Liver (tissue), 9 donors: ENCODE data around the gene CHRD. TPM values are rescaled to one million over a fixed set of nuclear protein-coding genes. Genes with fewer than 3 reads are reported as not detected.

Experiments
- DNase-seq: peaks from one replicate; pipeline ENCODE4 v3.0.0-alpha.2; 2017; ENCODE audit warnings: low spot score
- H3K27ac ChIP-seq, 2 donors: one replicate each; pipeline ENCODE4 v1.7.0; 2013; ENCODE audit warnings: inconsistent platforms in 2 of 2, low read length in 2 of 2, control low read depth in 1 of 2, low read depth in 1 of 2, mild to moderate bottlenecking in 1 of 2
- H3K27me3 ChIP-seq, 4 donors: one replicate each; pipeline versions ENCODE4 v1.6.1 to v1.7.0; 2013; ENCODE audit warnings: low read length in 3 of 4, inconsistent platforms in 1 of 4, mild to moderate bottlenecking in 1 of 4, moderate library complexity in 1 of 4; ENCODE audit not compliant: control insufficient read depth in 4 of 4, insufficient read depth in 4 of 4
- H3K36me3 ChIP-seq, 4 donors: one replicate each; pipeline versions ENCODE4 v1.6.1 to v1.7.0; 2013; ENCODE audit warnings: low read length in 3 of 4, mild to moderate bottlenecking in 3 of 4, low read depth in 1 of 4, moderate library complexity in 1 of 4; ENCODE audit not compliant: control insufficient read depth in 4 of 4, insufficient read depth in 3 of 4
- H3K4me1 ChIP-seq, 4 donors: one replicate each; pipeline versions ENCODE4 v1.6.1 to v1.7.0; 2013; ENCODE audit warnings: low read length in 3 of 4, mild to moderate bottlenecking in 3 of 4, moderate library complexity in 1 of 4; ENCODE audit not compliant: control insufficient read depth in 4 of 4, insufficient read depth in 4 of 4
- H3K4me3 ChIP-seq, 3 donors: one replicate each; pipeline versions ENCODE4 v1.6.1 to v1.7.0; 2013; ENCODE audit warnings: low read length in 3 of 3, control low read depth in 1 of 3, low read depth in 1 of 3, mild to moderate bottlenecking in 1 of 3
- H3K9ac ChIP-seq, 2 donors: one replicate each; pipeline ENCODE4 v1.7.0; 2013; ENCODE audit warnings: low read length in 2 of 2, mild to moderate bottlenecking in 2 of 2, moderate library complexity in 2 of 2, control low read depth in 1 of 2, low read depth in 1 of 2
- H3K9me3 ChIP-seq, 4 donors: one replicate each; pipeline versions ENCODE4 v1.6.1 to v1.7.0; 2013; ENCODE audit warnings: low read length in 3 of 4; ENCODE audit not compliant: control insufficient read depth in 4 of 4
- EGR1 ChIP-seq, 2 donors: IDR thresholded peaks; 2 replicates each; pipeline ENCODE4 v1.6.1; 2016 to 2018; ENCODE audit warnings: antibody characterized with exemption in 2 of 2, low read depth in 2 of 2
- FOXA1 ChIP-seq: IDR thresholded peaks from 2 replicates; pipeline ENCODE4 v1.6.1; 2016; ENCODE audit warnings: antibody characterized with exemption
- FOXA2 ChIP-seq: IDR thresholded peaks from 2 replicates; pipeline ENCODE4 v1.6.1; 2016; ENCODE audit warnings: antibody characterized with exemption
- GABPA ChIP-seq, 2 donors: IDR thresholded peaks in 1 of 2; conservative IDR thresholded peaks in 1 of 2; 2 replicates each; pipeline ENCODE4 v1.6.1; 2016; ENCODE audit warnings: antibody characterized with exemption in 2 of 2, mild to moderate bottlenecking in 1 of 2, moderate library complexity in 1 of 2
- HNF4A ChIP-seq, 2 donors: conservative IDR thresholded peaks; 2 replicates each; pipeline ENCODE4 v1.6.1; 2016; ENCODE audit warnings: antibody characterized with exemption in 2 of 2, mild to moderate bottlenecking in 2 of 2
- HNF4G ChIP-seq: IDR thresholded peaks from 2 replicates; pipeline ENCODE4 v1.6.1; 2016; ENCODE audit warnings: antibody characterized with exemption
- JUND ChIP-seq, 2 donors: IDR thresholded peaks; 2 replicates each; pipeline ENCODE4 v1.6.1; 2016; ENCODE audit warnings: antibody characterized with exemption in 2 of 2
- NR2F2 ChIP-seq: IDR thresholded peaks from 2 replicates; pipeline ENCODE4 v1.6.1; 2016; ENCODE audit warnings: antibody characterized with exemption
- RAD21 ChIP-seq, 2 donors: IDR thresholded peaks; 2 replicates each; pipeline ENCODE4 v1.6.1; 2016; ENCODE audit warnings: antibody characterized with exemption in 2 of 2, mild to moderate bottlenecking in 2 of 2
- RXRA ChIP-seq, 2 donors: IDR thresholded peaks; 2 replicates each; pipeline ENCODE4 v1.6.1; 2017 to 2018; ENCODE audit warnings: antibody characterized with exemption in 2 of 2, mild to moderate bottlenecking in 1 of 2
- SP1 ChIP-seq: IDR thresholded peaks from 2 replicates; pipeline ENCODE4 v1.6.1; 2018; ENCODE audit warnings: antibody characterized with exemption, mild to moderate bottlenecking
- TAF1 ChIP-seq: conservative IDR thresholded peaks from 2 replicates; pipeline ENCODE4 v1.6.1; 2016; ENCODE audit warnings: antibody characterized with exemption, mild to moderate bottlenecking
- YY1 ChIP-seq: IDR thresholded peaks from 2 replicates; pipeline ENCODE4 v1.6.1; 2016; ENCODE audit warnings: antibody characterized with exemption, mild to moderate bottlenecking
- WGBS: extraction: QIAGEN DNeasy Blood & Tissue Kit; methylation state at CpG from one replicate; pipeline ENCODE4 v1.1.7; 2013; 5-methylcytosine and 5-hydroxymethylcytosine counted together
- polyA plus RNA-seq, 2 donors: library from polyadenylated mRNA; stranded (reverse) in 1 of 2; unstranded in 1 of 2; fragments of 200-250 nt in 1 of 2; fragments of >200 nt in 1 of 2; fragmentation: Nextera tagmentation in 1 of 2; extraction: Ambion mirVana in 1 of 2; gene quantifications; one replicate each; pipeline versions ENCODE4 v1.2.1 to v1.2.3, GENCODE V29; 2013 to 2015
- total RNA-seq, 2 donors: library from RNA; depleted of rRNA; stranded (reverse); fragments of >200 nt; gene quantifications; one replicate each; pipeline ENCODE4 v1.2.3, GENCODE V29; 2014
- TF ChIP-seq, protein P1 (sequence below): fragments of 150-350 bp; IDR thresholded peaks from 2 replicates; pipeline ENCODE4 v1.5.1; 2017; ENCODE audit warnings: improper control_type of control experiment, low read depth, low read length; ENCODE audit not compliant: missing input control
- TF ChIP-seq, protein P2 (sequence below): IDR thresholded peaks from 2 replicates; pipeline ENCODE4 v1.6.1; 2016; ENCODE audit warnings: antibody characterized with exemption
- TF ChIP-seq, protein P3 (sequence below): IDR thresholded peaks from 2 replicates; pipeline ENCODE4 v1.6.1; 2016; ENCODE audit warnings: antibody characterized with exemption
- TF ChIP-seq, protein P4 (sequence below): IDR thresholded peaks from 2 replicates; pipeline ENCODE4 v1.6.1; 2016; ENCODE audit warnings: antibody characterized with exemption, mild to moderate bottlenecking
- donor health status: healthy.
- donor health status: healthy.
- donor health status: healthy.
- donor health status: healthy.
- donor health status: healthy.

CHRD gene
- total and polyA plus RNA-seq, 4 donors = 9.2 to 66.4 (median 34.9) TPM

DNA sequence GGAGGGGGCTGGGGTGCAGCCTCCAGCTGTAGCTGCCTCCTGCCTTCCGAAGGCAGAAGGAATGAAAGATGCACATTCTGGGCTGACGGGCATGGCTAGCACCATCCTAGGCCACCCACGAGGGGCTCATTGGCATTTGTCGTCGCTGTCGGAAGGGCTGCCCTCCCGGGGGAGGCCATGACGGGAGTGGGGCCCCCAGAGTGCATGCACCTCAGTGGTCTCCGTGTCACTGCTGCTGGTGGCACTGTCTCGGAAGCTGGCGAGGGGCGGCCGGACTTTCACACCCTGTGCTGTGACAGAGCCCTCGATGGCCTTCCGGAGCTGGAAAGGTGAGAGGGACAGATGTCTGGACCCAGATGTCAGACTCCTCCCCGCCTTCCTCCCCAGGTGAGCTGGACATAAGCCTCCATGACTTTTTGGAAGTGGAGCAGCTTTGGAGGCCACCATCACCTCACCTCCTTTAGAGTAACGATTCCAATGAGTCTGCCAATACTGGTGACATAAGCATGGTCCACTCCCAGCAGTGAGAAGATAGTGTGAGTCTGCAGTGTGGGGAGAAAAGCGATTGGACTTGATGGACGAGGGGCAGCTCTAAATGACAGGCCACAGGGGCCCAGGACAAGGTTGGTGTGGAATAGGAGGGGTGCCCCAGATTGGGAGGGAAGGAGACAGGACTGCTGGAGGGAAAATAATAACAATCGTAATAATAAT lies 33.2 kb upstream of the CHRD start:
- H3K9ac ChIP-seq = no peak overlapping the region
- peaks cover 2 to 5% (median 4%) of the 10 kb centered on the region in 4 donors for H3K4me1 ChIP-seq
- H3K9me3 ChIP-seq = no peaks in the 10 kb centered on the region
- H3K27me3 ChIP-seq = no peaks in the 10 kb centered on the region
- no peak for DNase-seq
- TF ChIP-seq GABPA (IDR thresholded peaks at IDR 0.05 in 1 of 2, conservative IDR thresholded peaks at IDR 0.05 in 1 of 2) (no peak), FOXA2 (no peak), FOXA1 (no peak), EGR1 (IDR thresholded peaks at IDR 0.05; ENCODE audit: low read depth in 2 of 2) (no peak), TAF1 (no peak), HNF4A (conservative IDR thresholded peaks at IDR 0.05) (no peak), RAD21 (IDR thresholded peaks at IDR 0.05) (no peak), SP1 (no peak), NR2F2 (no peak)
- TF ChIP-seq, protein P1, sequence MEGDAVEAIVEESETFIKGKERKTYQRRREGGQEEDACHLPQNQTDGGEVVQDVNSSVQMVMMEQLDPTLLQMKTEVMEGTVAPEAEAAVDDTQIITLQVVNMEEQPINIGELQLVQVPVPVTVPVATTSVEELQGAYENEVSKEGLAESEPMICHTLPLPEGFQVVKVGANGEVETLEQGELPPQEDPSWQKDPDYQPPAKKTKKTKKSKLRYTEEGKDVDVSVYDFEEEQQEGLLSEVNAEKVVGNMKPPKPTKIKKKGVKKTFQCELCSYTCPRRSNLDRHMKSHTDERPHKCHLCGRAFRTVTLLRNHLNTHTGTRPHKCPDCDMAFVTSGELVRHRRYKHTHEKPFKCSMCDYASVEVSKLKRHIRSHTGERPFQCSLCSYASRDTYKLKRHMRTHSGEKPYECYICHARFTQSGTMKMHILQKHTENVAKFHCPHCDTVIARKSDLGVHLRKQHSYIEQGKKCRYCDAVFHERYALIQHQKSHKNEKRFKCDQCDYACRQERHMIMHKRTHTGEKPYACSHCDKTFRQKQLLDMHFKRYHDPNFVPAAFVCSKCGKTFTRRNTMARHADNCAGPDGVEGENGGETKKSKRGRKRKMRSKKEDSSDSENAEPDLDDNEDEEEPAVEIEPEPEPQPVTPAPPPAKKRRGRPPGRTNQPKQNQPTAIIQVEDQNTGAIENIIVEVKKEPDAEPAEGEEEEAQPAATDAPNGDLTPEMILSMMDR = no peak
- TF ChIP-seq, protein P2, sequence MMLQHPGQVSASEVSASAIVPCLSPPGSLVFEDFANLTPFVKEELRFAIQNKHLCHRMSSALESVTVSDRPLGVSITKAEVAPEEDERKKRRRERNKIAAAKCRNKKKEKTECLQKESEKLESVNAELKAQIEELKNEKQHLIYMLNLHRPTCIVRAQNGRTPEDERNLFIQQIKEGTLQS = no peak
- TF ChIP-seq, protein P3, sequence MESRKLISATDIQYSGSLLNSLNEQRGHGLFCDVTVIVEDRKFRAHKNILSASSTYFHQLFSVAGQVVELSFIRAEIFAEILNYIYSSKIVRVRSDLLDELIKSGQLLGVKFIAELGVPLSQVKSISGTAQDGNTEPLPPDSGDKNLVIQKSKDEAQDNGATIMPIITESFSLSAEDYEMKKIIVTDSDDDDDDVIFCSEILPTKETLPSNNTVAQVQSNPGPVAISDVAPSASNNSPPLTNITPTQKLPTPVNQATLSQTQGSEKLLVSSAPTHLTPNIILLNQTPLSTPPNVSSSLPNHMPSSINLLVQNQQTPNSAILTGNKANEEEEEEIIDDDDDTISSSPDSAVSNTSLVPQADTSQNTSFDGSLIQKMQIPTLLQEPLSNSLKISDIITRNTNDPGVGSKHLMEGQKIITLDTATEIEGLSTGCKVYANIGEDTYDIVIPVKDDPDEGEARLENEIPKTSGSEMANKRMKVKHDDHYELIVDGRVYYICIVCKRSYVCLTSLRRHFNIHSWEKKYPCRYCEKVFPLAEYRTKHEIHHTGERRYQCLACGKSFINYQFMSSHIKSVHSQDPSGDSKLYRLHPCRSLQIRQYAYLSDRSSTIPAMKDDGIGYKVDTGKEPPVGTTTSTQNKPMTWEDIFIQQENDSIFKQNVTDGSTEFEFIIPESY = no peak
- H3K36me3 ChIP-seq = peaks cover 2 to 16% (median 5%) of the 10 kb centered on the region in 4 donors
- no peak overlapping the region for H3K4me3 ChIP-seq
- no peak overlapping the region for H3K27ac ChIP-seq
- WGBS = 96% methylated on average over 20 of the region's 20 CpGs

DNA sequence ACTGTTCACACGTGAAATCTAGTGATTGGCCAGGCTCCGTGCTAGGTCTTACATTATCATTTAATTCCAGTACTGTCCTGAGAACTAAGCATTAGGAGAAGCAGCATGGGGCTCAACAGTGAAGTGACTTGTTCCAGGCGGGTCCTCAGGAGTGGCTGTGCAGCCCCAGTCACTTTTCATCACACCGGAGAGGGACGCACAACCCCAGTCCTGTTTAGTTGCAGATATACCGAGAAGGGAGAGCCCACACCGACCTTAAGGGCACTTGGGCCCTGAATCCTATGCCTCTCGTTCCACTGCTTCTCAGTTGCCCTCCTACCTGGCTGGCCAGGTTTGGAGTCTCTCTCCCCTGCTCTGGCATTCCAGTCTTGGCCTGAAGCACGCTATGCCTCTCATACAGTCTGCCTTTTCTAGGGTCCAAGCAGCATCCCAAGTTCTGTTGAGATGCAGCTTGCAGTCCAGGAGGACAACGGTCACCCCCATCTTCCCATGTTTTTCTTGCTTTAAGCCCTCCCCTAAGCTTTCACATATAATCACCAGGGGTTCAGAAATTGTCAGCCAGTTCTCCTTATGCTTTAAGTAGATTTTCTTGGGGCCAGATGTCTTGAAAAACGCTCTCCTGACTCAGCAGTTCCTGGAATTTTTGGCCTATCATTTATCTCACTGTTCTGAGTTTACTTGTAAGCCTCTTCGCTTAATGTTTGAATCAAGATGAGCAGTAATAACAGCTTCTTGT lies 32.4 kb upstream of the CHRD start:
- DNase-seq = no peak
- no peaks in the 10 kb centered on the region for H3K9me3 ChIP-seq
- H3K36me3 ChIP-seq = peaks cover 2 to 10% (median 5%) of the 10 kb centered on the region in 4 donors
- H3K9ac ChIP-seq = no peak overlapping the region
- no peak overlapping the region for H3K4me3 ChIP-seq
- peaks cover 7 to 13% (median 12%) of the 10 kb centered on the region in 4 donors for H3K4me1 ChIP-seq
- H3K27me3 ChIP-seq = no peaks in the 10 kb centered on the region
- no peak overlapping the region for H3K27ac ChIP-seq
- 82% methylated on average over 12 of the region's 12 CpGs for WGBS
- TF ChIP-seq TAF1 (no peak), SP1 (no peak), HNF4A (conservative IDR thresholded peaks at IDR 0.05) (no peak), NR2F2 (no peak), JUND (IDR thresholded peaks at IDR 0.05) (no peak), EGR1 (IDR thresholded peaks at IDR 0.05; ENCODE audit: low read depth in 2 of 2) (no peak), FOXA2 (no peak), HNF4G (no peak), YY1 (no peak), FOXA1 (no peak), GABPA (IDR thresholded peaks at IDR 0.05 in 1 of 2, conservative IDR thresholded peaks at IDR 0.05 in 1 of 2) (no peak), RXRA (IDR thresholded peaks at IDR 0.05) (no peak), RAD21 (IDR thresholded peaks at IDR 0.05) (no peak)
- TF ChIP-seq, protein P3 = no peak
- TF ChIP-seq, protein P4, sequence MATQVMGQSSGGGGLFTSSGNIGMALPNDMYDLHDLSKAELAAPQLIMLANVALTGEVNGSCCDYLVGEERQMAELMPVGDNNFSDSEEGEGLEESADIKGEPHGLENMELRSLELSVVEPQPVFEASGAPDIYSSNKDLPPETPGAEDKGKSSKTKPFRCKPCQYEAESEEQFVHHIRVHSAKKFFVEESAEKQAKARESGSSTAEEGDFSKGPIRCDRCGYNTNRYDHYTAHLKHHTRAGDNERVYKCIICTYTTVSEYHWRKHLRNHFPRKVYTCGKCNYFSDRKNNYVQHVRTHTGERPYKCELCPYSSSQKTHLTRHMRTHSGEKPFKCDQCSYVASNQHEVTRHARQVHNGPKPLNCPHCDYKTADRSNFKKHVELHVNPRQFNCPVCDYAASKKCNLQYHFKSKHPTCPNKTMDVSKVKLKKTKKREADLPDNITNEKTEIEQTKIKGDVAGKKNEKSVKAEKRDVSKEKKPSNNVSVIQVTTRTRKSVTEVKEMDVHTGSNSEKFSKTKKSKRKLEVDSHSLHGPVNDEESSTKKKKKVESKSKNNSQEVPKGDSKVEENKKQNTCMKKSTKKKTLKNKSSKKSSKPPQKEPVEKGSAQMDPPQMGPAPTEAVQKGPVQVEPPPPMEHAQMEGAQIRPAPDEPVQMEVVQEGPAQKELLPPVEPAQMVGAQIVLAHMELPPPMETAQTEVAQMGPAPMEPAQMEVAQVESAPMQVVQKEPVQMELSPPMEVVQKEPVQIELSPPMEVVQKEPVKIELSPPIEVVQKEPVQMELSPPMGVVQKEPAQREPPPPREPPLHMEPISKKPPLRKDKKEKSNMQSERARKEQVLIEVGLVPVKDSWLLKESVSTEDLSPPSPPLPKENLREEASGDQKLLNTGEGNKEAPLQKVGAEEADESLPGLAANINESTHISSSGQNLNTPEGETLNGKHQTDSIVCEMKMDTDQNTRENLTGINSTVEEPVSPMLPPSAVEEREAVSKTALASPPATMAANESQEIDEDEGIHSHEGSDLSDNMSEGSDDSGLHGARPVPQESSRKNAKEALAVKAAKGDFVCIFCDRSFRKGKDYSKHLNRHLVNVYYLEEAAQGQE = no peak
- TF ChIP-seq, protein P1 = no peak
